ENCODE results near the gene KIF2C. TPM values are rescaled to one million over a fixed set of nuclear protein-coding genes. Genes with fewer than 3 reads are reported as not detected.
"Not testable (repeated sequence)": the region's sequence is repeated elsewhere in the genome, so short reads cannot be mapped to it uniquely, and the experiment has no call there.

The KIF2C gene
- total RNA-seq, 1 donor from 2014 or later: 1.6 TPM

DNA sequence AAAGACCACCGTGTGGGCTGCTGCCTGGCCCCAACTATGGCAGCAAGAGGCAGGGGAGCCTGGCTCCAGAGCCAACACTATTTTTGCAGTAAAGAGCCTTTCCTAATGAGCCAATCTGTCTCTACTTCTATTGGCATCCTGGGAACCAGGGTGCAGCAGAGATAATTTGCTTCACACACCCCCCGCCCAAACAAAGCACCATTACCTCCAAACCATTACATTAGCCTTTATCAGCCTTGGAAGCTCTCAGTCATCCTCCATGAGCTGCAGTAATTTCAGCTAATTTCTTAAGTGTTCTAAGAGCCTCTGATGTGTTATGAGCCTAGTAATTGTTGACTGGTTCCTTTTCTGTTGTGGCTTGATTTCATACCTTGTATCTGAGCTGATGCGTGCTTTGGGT lies 43.5 kb upstream of the KIF2C start:
- intact Hi-C loops (cut with micrococcal nuclease): no loop called here
- H3K4me1 ChIP-seq: no peaks in the 10 kb centered on the region
- H3K27me3 ChIP-seq (ENCODE audit: low read depth): no peaks in the 10 kb centered on the region
- no peaks in the 10 kb centered on the region for H3K36me3 ChIP-seq
- no peak overlapping the region for H3K4me3 ChIP-seq
- TF ChIP-seq, protein P1, sequence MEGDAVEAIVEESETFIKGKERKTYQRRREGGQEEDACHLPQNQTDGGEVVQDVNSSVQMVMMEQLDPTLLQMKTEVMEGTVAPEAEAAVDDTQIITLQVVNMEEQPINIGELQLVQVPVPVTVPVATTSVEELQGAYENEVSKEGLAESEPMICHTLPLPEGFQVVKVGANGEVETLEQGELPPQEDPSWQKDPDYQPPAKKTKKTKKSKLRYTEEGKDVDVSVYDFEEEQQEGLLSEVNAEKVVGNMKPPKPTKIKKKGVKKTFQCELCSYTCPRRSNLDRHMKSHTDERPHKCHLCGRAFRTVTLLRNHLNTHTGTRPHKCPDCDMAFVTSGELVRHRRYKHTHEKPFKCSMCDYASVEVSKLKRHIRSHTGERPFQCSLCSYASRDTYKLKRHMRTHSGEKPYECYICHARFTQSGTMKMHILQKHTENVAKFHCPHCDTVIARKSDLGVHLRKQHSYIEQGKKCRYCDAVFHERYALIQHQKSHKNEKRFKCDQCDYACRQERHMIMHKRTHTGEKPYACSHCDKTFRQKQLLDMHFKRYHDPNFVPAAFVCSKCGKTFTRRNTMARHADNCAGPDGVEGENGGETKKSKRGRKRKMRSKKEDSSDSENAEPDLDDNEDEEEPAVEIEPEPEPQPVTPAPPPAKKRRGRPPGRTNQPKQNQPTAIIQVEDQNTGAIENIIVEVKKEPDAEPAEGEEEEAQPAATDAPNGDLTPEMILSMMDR (IDR thresholded peaks at IDR 0.05; ENCODE audit: borderline replicate concordance): no peak
- no peak for DNase-seq
- no peaks in the 10 kb centered on the region for H3K9me3 ChIP-seq (replicated peaks)
- no peak overlapping the region for H3K27ac ChIP-seq (replicated peaks)

DNA sequence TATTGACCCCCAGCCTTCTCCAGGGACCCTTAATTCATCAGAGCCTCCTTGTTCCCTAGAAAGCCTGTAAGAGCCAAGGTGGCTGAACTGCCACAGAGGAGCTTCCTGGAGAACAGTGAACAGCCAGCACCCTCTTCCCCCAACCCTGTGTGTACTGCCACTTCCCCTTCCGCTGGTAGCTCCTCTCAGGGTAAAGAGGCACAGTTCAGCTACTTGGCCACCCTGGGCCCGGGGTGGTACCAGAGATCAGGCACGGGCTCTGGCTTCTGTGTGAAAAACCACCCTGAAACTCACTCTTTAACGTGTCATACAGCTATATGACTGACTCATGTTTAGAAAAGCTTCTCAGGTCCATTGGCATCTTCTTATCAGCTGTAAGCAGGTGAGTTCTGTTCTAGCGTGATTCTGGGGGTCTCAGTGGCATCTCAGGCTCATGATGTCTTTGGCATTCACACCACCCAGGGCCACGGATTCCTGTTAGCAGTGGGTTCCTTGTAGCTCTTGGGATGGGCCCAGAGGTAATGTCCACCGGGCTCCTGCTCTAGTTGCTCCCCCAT lies 42.8 kb upstream of the KIF2C start:
- Histone ChIP-seq H3K27ac (replicated peaks) (no peak overlapping the region), H3K4me3 (no peak overlapping the region), H3K36me3 (no peaks in the 10 kb centered on the region), H3K4me1 (no peaks in the 10 kb centered on the region), H3K27me3 (ENCODE audit: low read depth) (no peaks in the 10 kb centered on the region), H3K9me3 (replicated peaks) (no peaks in the 10 kb centered on the region)
- peak; percentile 22 for DNase-seq
- intact Hi-C loops (cut with micrococcal nuclease): no loop called here
- TF ChIP-seq, protein P1 (IDR thresholded peaks at IDR 0.05; ENCODE audit: borderline replicate concordance): no peak

DNA sequence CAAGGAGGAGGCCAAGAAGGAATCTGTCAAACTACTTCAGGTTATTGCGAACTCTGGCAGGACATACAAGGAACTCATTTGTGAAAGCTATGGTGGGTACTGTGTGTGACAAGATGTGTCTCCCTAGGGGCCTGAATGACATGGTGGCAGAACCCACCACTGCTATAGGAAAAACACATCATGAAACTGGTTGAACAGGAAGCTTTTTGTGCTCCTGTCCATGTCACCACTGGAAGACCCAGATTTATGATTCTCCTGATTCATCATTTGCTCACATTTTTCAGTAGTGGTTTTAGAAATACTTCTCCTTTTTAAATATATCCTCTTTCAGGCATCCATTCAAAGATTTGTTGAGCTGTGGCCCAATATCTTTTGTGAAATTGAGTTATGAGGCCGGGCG lies 41.5 kb upstream of the KIF2C start:
- no peak overlapping the region for H3K27ac ChIP-seq (replicated peaks)
- H3K4me1 ChIP-seq: no peaks in the 10 kb centered on the region

DNA sequence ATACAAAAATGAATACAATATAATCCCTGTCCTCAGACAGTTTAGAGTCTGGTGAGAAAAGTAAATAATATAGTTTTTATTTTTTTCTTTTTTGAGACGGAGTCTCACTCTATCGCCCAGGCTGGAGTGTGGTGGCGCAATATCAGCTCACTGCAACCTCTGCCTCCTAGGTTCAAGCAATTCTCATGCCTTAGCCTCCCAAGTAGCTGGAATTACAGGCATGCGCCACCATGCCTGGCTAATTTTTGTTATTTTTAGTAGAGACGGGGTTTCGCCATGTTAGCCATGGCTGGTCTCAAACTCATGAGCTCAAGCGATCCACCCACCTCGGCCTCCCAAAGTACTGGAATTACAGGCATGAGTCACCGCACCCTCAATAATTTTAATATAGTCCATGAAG lies 40.3 kb upstream of the KIF2C start:
- H3K4me1 ChIP-seq; H3K9me3 ChIP-seq (replicated peaks); DNase-seq; H3K27me3 ChIP-seq (ENCODE audit: low read depth); H3K4me3 ChIP-seq; H3K27ac ChIP-seq (replicated peaks); H3K36me3 ChIP-seq; intact Hi-C loops (cut with micrococcal nuclease): not testable (repeated sequence)

More for the DNA sequence above, 41.5 kb upstream of the KIF2C start:
- intact Hi-C loops (cut with micrococcal nuclease): no loop called here
- Histone ChIP-seq H3K9me3 (replicated peaks) (no peaks in the 10 kb centered on the region), H3K4me3 (no peak overlapping the region), H3K27me3 (ENCODE audit: low read depth) (no peaks in the 10 kb centered on the region), H3K36me3 (no peaks in the 10 kb centered on the region)
- DNase-seq: no peak
- TF ChIP-seq, protein P1 (IDR thresholded peaks at IDR 0.05; ENCODE audit: borderline replicate concordance): no peak

DNA sequence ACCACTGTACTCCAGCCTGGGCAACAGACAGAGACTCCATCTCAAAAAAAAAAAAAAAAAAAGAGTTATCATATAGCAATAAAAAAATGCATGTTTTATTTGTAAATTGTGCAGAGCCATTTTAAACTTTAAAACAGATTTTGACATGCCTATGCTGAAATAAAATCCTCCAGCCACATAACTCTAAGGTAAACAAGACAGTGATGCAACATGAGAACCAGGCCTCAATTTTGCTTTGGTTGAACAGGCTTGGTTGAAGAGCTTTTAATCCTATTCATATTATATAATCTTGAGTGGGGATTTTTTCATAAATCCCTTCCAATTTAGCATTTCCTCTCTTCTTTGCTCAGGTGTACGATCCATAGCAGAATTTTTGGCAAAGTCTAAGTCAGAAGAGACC lies 39.1 kb upstream of the KIF2C start:
- Histone ChIP-seq H3K27me3 (ENCODE audit: low read depth) (no peaks in the 10 kb centered on the region), H3K9me3 (replicated peaks) (no peaks in the 10 kb centered on the region), H3K36me3 (no peaks in the 10 kb centered on the region), H3K27ac (replicated peaks) (no peak overlapping the region), H3K4me1 (no peaks in the 10 kb centered on the region), H3K4me3 (no peak overlapping the region)
- intact Hi-C loops (cut with micrococcal nuclease): no loop called here
- DNase-seq: no peak
- TF ChIP-seq, protein P1 (IDR thresholded peaks at IDR 0.05; ENCODE audit: borderline replicate concordance): no peak

DNA sequence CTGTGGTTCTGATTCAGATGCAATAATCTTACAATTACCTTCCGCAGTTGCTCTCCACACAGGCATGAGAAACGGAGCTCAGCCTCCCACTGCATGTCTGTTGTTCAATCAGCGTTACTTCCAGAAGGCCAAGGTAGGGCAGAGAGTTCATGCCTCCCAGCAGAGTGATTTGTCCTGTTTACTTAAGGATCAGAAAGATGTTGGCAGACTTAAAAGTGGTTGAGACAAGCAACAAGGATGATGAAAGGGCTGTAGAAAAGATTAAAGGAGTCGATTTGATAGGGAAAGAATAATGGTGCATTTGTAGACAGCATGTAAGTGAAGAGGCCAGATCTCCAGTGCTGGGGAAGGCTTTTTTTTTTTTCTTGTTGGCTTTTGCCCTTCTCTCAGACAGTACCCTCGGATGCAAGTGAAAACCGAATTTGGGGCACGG lies 38.5 kb upstream of the KIF2C start:
- Histone ChIP-seq H3K36me3 (no peaks in the 10 kb centered on the region), H3K27me3 (ENCODE audit: low read depth) (no peaks in the 10 kb centered on the region), H3K9me3 (replicated peaks) (no peaks in the 10 kb centered on the region), H3K4me3 (no peak overlapping the region), H3K4me1 (no peaks in the 10 kb centered on the region), H3K27ac (replicated peaks) (no peak overlapping the region)
- no peak for DNase-seq
- TF ChIP-seq, protein P1 (IDR thresholded peaks at IDR 0.05; ENCODE audit: borderline replicate concordance): no peak
- intact Hi-C loops (cut with micrococcal nuclease): no loop called here

All from left ventricle myocardium inferior (tissue), 1 donor.